ENCODE results near the gene DLGAP1.
"Not testable (repeated sequence)": the region's sequence is repeated elsewhere in the genome, so short reads cannot be mapped to it uniquely, and the experiment has no call there.

DLGAP1 gene

GRCh38 chr18:3669376-3669775, 785.7 kb downstream of the DLGAP1 start:
- DNase-seq, result no peak

- no peak for DNase-seq
Measured at GRCh38 chr18:3667255-3668137, 787.6 kb downstream of the DLGAP1 start.

GRCh38 chr18:3666526-3667254, 788.4 kb downstream of the DLGAP1 start:
- no peak for DNase-seq

- DNase-seq, result no peak
Measured at GRCh38 chr18:3665780-3666525, 789.2 kb downstream of the DLGAP1 start.

- no peak for DNase-seq
Measured at GRCh38 chr18:3665204-3665603, 789.9 kb downstream of the DLGAP1 start.

GRCh38 chr18:3664563-3665178, 790.4 kb downstream of the DLGAP1 start:
- no peak for DNase-seq

DNA sequence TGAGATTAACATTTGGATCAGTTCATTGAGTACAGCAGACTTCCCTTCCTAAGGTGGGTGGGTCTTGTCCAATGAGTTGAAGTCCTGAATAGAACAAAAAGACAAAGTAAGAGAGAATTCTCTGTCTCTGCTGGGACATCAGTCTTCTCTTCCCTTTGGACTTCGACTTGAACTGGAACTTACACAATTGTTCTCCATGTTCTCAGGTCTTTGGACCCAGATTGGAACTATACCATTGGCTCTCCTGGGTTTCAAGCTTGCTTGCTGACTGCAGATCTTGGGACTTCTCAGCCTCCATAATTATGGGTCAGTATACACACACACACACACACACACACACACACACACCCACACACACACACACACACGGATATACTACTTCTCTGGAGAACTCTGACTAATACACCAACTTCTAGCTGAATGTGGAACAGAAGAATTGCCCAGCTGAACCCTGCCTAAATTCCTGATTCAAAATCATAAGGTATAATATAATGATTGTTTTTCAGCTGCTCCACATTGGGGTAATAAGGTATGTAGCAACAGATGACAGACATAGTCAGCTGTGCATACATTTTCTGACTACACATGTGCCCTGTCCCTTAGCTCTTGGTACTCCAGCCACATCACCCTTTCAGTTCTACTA, 791.1 kb downstream of the DLGAP1 start:
- DNase-seq, result no peak

- no peak for DNase-seq
Measured at GRCh38 chr18:3661989-3662388, 793.1 kb downstream of the DLGAP1 start.

DNA sequence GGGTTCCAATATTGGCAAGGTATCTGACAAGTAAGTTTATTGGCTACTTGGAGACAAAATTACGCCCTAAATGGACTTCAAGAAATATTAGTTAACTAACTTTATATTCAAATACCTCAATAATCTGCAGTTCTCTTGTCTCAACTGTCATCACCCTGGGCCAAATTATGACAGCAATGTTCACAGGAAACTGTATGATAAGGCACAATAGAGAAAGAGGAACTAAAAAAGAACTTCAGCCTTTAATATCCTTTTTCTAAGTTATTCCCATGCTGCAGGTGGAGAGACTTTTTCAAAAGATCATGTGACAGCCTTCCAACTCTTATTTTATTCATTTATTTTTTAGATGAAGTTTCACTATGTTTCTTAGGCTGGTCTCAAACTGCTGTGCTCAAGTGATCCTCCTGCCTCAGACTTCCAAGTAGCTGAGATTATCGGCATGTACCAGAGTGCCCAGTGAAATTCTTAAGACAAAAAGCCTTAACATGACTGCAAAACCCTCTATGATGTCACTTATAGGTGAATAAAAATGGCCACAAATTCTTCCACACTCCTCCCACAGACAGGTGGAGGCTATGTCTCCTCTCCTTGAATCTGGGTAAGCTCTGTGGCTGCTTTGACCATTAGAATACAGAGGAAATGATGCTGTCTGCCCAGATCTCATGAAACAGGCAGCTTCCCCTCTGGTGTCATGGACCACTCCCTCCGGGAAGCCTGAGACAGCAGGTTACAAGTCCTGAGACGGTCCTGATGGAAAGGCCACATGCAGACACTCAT, 794.2 kb downstream of the DLGAP1 start:
- DNase-seq, result no peak

- no peak for DNase-seq
Measured at GRCh38 chr18:3658529-3658928, 796.6 kb downstream of the DLGAP1 start.

DNA sequence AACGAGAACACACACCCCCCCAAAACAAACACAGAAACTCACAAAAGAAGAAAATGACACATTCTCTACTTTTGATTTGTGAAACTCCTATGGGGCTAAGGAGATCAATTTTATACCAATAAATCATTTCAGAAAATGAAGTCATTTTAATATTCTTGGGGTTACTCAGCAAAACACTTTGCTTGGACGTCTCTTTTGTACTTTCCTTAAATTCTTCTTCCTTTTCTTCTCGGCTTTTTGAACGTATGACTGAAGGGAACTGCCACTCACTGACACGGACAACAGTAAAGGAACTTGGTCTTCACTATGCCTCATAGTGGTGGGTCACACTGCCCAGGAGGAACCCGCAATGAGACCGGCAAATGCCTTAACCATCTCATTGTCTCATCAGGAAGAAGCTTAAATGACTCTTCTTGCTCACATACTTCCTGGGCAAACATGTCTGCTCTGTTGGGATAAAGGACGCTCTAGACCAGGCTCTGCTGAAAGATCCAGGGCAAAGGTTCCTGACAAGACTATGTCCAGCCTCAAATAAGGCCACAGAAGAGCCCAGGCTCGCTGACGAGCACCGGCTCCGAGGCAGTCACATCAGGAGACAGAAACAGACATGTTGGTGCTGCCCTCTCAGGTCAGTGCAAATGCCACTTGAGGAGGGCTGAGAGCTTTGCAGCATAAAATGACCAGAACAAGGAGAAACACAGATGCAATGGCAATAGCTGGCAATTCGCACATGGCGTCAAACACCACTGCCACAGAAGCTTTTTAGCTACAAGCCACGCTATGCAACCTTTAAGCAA, 799.7 kb downstream of the DLGAP1 start:
- DNase-seq, result no peak

DNA sequence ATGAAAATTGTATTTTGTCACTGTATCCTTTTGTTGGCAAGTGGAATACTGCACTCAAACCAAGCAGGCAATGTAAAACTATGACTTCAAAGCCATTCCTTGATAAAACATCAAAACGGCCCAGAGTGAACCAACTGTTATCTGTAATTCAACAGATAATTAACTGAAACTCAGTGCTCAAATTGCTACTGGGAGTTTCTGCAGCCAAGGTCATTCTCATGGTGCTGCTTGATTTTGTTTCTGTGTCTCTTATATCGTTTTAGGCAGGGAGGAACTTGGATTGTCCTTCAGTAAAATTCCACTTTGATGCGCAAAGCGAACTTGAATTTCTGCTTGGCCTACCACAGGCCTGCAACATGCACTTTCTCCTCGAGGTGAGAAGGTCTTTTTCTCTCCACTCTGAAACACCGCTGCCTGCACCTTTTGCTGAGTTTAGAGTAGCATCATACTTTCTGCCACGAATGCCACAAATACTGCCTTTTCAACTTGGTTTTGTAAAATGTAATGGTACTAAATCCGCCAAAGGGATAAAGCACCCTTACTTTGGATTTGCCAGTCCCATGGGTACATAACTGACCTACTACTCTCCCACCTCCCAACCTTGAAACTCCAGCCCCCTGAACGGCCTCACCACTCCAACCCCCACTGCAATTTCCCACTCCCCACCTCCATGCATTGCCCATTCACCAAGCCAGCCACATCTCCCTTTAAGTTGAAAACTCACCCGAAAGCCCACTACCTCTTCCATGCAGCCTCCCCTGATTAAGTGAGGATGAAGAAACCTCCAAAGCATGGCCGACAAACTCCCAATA, 800.5 kb downstream of the DLGAP1 start:
- no peak for DNase-seq

DNA sequence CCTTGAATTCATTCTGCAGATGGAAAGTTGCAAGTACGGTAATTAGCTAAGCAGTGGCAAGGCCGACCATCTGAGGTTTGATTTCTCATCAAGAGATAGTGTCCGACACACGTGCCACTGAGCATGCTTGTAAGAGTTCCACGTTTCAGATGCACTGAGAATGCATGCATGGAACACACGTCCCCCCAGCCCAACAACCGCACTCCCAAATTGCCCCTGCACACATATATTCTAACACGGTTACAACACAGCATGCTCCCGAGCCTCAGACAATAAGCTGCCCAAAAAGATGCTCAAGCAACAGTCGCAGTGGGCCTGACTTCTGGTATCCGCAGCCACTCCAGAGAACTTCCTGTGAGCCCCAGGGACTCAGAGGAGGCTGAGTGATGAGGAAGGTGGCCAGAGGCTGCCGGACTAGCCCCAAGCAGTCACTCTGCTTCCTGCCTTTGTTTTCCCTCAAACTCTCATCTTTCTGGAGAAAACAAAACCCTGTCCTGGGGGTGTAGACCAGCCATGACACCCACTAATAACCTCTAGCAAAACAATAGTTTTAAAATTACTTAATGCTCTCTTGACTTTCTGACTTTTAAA, 801.2 kb downstream of the DLGAP1 start:
- DNase-seq, result no peak

GRCh38 chr18:3653263-3653850, 801.8 kb downstream of the DLGAP1 start:
- DNase-seq, result no peak

DNA sequence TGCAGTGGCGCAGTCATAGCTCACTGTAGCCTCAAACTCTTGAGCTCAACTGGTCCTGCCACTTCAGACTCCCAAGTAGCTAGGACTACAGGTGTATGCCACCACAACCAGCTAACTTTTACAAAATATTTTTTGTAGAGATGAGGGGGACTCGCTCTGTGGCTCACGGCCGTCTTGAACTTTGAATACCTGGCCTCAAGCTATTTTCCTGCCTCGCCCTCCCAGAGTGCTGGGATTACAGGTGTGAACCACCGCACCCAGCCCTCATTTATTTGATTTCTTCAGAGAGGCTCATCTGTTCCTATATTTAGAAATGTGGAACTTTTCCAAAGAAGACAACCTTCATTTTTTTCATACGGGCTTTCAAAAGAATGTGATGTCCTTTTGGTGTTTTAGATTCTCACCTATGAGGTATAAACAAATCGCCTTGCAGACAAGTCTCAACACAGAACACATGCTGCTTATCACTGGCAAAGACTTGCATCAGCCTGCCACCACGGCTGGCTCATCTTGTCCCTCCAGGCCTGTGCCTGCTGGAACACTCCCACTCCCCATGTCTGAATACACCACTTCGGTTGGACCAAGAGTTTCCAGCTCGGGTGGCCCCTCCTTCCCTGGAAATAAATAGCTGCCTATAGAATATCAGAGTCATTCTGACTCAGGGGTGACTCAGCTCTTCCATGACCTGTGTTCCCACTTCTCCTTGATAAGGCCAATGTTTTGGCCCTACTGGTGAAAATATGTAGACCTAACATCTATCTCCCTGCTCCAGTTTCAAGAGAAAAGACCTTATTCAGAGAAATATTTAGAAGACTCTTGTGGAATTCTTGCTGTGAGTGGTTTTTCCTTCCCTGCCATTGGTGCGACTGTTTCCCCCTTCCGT, 802.5 kb downstream of the DLGAP1 start:
- no peak for DNase-seq

DNA sequence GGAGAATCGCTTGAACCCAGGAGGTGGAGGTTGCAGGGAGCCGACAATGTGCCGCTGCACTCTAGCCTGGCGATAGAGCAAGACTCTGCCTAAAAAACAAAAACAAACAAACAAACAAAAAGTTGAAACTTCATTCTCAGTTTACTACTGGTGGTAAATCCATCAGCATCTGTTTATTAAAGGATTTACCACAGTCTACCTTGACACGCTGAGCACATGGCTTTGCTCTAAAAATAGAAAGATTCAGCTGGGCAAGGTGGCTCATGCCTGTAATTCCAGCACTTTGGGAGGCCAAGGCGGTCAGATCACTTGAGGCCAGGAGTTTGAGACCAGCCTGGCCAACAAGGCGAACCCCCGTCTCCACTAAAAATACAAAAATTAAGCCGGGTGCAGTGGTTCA, 803.8 kb downstream of the DLGAP1 start:
- no peak for DNase-seq

DNA sequence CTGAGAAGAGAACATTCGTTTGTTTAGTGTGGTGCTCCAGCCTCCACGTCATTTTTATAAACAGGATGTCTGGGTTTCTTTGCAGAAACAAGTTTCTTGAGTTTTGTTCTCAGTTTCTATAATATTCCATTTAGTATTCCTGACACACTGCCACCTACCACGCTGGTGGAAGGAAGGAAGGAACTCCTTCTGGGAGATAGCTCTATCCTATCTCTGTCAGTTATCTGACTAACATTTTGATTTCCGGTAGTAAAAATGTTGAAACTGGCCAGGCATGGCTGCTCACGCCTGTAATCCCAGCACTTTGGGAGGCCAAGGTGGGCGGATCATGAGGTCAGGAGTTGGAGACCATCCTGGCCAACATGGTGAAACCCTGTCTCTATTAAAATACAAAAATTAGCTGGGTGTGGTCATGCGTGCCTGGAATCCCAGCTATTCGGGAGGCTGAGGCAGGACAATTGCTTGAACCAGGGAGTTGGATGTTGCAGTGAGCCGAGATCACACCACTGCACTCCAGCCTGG, 804.5 kb downstream of the DLGAP1 start:
- not testable (repeated sequence) for DNase-seq

Measured in activated gamma-delta T cell (primary cell).